Ascending aorta (tissue), 2 donors: ENCODE results near the gene INTS7. TPM values are rescaled to one million over a fixed set of nuclear protein-coding genes. Genes with fewer than 3 reads are reported as not detected.

Experiments used
- DNase-seq, 2 donors: peaks; one replicate each; pipeline ENCODE4 v3.0.0-alpha.2; 2019; ENCODE audit warnings: low spot score in 2 of 2
- H3K27ac ChIP-seq, 2 donors: fragments of 200-600 bp; sonication (generic); one replicate each; pipeline ENCODE4 v1.5.1; 2016 to 2017; ENCODE audit warnings: mild to moderate bottlenecking in 1 of 2
- H3K27me3 ChIP-seq: fragments of 200-600 bp; sonication (generic); one replicate; pipeline ENCODE4 v1.5.1; 2017
- H3K36me3 ChIP-seq, 2 donors: fragments of 200-600 bp; sonication (generic); one replicate each; pipeline ENCODE4 v1.5.1; 2016
- H3K4me1 ChIP-seq, 2 donors: fragments of 200-600 bp; sonication (generic); one replicate each; pipeline ENCODE4 v1.5.1; 2016 to 2017; ENCODE audit warnings: mild to moderate bottlenecking in 1 of 2
- H3K4me3 ChIP-seq, 2 donors: fragments of 200-600 bp; sonication (generic); one replicate each; pipeline ENCODE4 v1.5.1; 2016 to 2017; ENCODE audit warnings: mild to moderate bottlenecking in 1 of 2
- H3K9me3 ChIP-seq, 2 donors: fragments of 200-600 bp; sonication (generic); one replicate each; pipeline ENCODE4 v1.5.1; 2016
- intact Hi-C: fragments of 100-400 bp; cut with DNase I; formaldehyde crosslinking; loops from one replicate; pipeline ENCODE4 v1.15.1; 2023
- total RNA-seq: library from RNA; depleted of rRNA; stranded (reverse); fragments of >200 nt; gene quantifications from one replicate; pipeline ENCODE4 v1.1.0, GENCODE V29; 2016
- TF ChIP-seq, protein P1 (sequence below), 3 experiments: fragments of 200-600 bp in 2 of 3; fragments of 450-650 bp in 1 of 3; sonication (generic) in 2 of 3; IDR thresholded peaks; one replicate each; pipeline ENCODE4 v1.5.1; 2016 to 2019; ENCODE audit warnings: antibody characterized with exemption in 3 of 3, mild to moderate bottlenecking in 1 of 3, moderate library complexity in 1 of 3

The INTS7 gene
- total RNA-seq, 1 donor from 2014 or later, result 10.5 TPM

DNA sequence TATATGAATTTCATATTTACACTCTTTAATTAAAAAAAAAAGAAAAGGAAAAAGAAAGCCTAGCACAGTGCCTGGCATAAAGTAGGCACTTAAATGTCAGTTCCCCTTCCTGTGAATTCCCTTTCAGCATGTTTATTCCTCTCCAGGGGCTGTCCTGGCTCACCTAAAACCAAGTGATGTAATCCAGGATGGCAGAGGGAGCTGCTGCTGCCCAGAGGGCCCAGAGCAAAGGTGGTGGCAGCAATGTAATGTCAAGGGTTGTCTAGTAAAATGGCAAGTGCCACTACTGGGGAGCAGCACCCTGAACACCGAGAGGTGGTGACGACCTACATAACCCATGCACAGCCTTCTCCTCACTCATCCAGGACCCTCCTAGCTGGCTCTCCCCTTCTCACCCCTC is 126.4 kb downstream of the INTS7 start:
- Histone ChIP-seq H3K27me3 (no peaks in the 10 kb centered on the region), H3K36me3 (no peaks in the 10 kb centered on the region), H3K4me3 (no peak overlapping the region), H3K4me1 (no peaks in the 10 kb centered on the region), H3K27ac (no peak overlapping the region), H3K9me3 (no peaks in the 10 kb centered on the region)
- TF ChIP-seq, protein P1, sequence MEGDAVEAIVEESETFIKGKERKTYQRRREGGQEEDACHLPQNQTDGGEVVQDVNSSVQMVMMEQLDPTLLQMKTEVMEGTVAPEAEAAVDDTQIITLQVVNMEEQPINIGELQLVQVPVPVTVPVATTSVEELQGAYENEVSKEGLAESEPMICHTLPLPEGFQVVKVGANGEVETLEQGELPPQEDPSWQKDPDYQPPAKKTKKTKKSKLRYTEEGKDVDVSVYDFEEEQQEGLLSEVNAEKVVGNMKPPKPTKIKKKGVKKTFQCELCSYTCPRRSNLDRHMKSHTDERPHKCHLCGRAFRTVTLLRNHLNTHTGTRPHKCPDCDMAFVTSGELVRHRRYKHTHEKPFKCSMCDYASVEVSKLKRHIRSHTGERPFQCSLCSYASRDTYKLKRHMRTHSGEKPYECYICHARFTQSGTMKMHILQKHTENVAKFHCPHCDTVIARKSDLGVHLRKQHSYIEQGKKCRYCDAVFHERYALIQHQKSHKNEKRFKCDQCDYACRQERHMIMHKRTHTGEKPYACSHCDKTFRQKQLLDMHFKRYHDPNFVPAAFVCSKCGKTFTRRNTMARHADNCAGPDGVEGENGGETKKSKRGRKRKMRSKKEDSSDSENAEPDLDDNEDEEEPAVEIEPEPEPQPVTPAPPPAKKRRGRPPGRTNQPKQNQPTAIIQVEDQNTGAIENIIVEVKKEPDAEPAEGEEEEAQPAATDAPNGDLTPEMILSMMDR (IDR thresholded peaks at IDR 0.05), result no peak
- no peak for DNase-seq
- intact Hi-C loops, result no loop called here

DNA sequence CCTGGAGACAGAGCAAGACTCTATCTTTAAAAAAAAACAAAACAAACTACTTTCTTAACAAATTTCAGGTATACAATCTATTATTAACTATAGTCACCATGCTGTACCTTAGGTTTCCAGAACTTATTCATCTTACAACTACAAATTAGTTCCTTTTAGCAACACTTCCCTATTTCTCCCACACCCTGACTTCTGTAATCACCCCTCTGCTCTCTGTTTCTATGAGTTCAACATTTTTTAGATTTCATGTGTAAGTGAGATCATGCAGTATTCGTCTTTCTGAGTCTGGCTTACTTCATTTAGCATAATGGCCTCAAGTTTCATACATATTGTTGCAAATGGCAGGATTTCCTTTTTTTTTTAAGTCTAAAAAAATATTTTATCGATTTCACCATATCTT is 126.9 kb downstream of the INTS7 start:
- Histone ChIP-seq H3K27ac (no peak overlapping the region), H3K9me3 (no peaks in the 10 kb centered on the region), H3K4me3 (no peak overlapping the region), H3K36me3 (no peaks in the 10 kb centered on the region), H3K4me1 (no peaks in the 10 kb centered on the region), H3K27me3 (no peaks in the 10 kb centered on the region)
- DNase-seq, result no peak
- TF ChIP-seq, protein P1 (IDR thresholded peaks at IDR 0.05), result no peak
- intact Hi-C loops, result no loop called here

DNA sequence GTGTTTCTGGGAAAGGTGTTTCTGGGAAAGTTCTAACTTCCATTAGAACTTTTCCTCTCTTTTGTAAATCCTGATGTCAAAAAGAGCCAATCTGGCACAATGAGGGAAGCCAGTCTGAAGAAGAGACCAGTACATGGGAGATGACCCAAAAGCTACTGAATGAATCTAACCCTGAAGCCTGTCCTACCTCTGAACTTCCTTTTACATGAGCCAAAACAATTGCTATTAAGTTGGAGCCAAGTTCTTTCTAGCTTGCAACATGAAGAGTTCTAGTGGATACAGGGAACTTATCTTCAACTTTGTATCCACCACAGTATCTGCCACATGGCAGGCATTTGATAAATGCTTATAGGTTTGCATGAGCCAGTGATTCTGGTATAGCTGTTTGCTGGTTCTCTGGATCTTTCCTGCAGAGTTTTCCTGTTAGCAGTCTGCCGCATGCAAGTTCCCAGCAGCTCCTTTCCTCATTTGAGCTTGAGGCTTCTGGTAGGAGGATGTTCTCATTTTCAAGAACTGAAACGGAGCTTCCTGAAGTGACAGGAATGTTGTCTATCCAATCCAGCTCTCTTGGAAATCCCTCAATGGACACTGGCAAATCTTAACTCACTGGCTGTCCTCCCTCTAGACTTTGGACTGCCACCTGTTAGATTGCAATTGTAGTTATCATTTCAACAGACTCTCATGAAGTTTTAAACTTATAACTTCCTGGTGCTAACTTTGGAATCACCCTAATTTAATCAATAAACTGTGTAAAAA is 131.7 kb downstream of the INTS7 start:
- no peaks in the 10 kb centered on the region for H3K36me3 ChIP-seq
- no peaks in the 10 kb centered on the region for H3K4me1 ChIP-seq
- no peaks in the 10 kb centered on the region for H3K9me3 ChIP-seq
- H3K27me3 ChIP-seq, result no peaks in the 10 kb centered on the region
- no peak overlapping the region for H3K27ac ChIP-seq
- intact Hi-C loops, result no loop called here
- TF ChIP-seq, protein P1 (IDR thresholded peaks at IDR 0.05), result no peak
- H3K4me3 ChIP-seq, result no peak overlapping the region
- DNase-seq, result no peak

DNA sequence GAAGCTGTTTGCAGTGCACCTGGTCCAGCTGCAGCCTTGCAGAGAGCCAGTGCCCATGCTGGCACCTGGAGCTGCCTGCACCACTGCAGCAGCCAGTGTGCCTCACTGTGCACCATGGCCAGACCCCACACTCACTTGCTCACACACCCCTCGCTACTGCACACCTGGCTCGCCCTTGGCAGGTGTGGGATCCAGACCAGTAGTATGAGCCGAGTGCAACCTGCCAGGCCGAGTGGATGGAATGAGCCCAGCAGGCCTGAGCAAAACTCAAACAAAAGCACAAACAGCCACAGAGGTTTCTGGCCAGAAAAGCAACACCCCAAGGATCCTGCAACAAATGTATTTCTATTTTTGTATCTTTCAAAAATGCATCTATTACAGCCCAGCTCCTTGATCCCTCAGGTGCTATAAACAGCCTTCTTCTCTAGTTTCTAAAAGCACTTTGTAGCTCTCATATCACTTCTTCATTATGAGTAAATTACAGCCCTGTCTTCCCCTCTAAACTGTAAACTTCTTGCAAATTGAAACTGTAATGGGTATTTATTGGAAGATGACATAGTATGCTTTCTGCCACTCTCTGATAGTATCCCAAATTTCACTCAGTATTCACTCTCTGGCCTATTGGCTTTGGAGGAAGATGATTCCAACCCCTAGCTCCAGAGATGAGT is 132.6 kb downstream of the INTS7 start:
- Histone ChIP-seq H3K36me3 (no peaks in the 10 kb centered on the region), H3K27ac (no peak overlapping the region), H3K9me3 (no peaks in the 10 kb centered on the region), H3K27me3 (no peaks in the 10 kb centered on the region), H3K4me3 (no peak overlapping the region), H3K4me1 (no peaks in the 10 kb centered on the region)
- intact Hi-C loops, result no loop called here
- TF ChIP-seq, protein P1 (IDR thresholded peaks at IDR 0.05), result no peak
- DNase-seq, result no peak

DNA sequence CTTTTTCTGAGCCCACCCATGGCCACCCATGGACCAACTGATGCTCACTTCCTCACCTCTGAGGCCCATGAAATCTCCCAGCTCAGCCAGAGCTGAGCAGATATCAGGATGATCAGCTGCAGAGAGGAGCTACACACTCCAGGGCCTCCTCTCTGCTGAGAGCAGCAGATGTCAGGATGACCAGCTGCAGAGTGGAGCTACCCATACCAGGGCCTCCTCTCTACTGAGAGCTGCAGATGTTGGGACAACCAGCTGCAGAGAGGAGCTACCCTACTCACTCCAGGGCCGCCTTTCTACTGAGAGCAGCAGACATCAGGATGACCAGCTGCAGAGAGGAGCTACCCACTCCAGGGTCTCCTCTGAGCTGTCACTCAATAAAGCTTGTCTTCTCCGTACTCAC is 133.4 kb downstream of the INTS7 start:
- no peaks in the 10 kb centered on the region for H3K4me1 ChIP-seq
- TF ChIP-seq, protein P1 (IDR thresholded peaks at IDR 0.05), result no peak
- no peaks in the 10 kb centered on the region for H3K27me3 ChIP-seq
- no peaks in the 10 kb centered on the region for H3K36me3 ChIP-seq
- H3K27ac ChIP-seq, result no peak overlapping the region
- H3K4me3 ChIP-seq, result no peak overlapping the region
- DNase-seq, result no peak
- intact Hi-C loops, result no loop called here
- H3K9me3 ChIP-seq, result no peaks in the 10 kb centered on the region
